Activated naive CD4-positive, alpha-beta T cell treated with anti-CD3 and anti-CD28 coated beads for 36 hours (primary cell): ENCODE data around the gene TLL2. TPM values are rescaled to one million over a fixed set of nuclear protein-coding genes. Genes with fewer than 3 reads are reported as not detected.
A peak's percentile ranks its signal among the peaks of the same experiment; 100 is the strongest.

Source experiments
- CTCF ChIA-PET: fragments of 350-600 bp; sonication (Branson Sonifier 250); formaldehyde crosslinking; loops from one replicate; lab custom pipeline; 2021; ENCODE audit warnings: antibody characterized with exemption; lab: Charles Lee
- DNase-seq: peaks from one replicate; pipeline ENCODE4 v3.0.0-alpha.2; 2020
- H3K27ac Mint-ChIP-seq: one replicate; pipeline ENCODE4 v1.8.0; 2021; ENCODE audit warnings: mild to moderate bottlenecking, mixed read lengths
- H3K27me3 Mint-ChIP-seq: one replicate; pipeline ENCODE4 v1.8.0; 2021; ENCODE audit warnings: low read depth, mixed read lengths
- H3K36me3 Mint-ChIP-seq: one replicate; pipeline ENCODE4 v1.8.0; 2021; ENCODE audit warnings: low read depth, mixed read lengths
- H3K4me1 Mint-ChIP-seq: one replicate; pipeline ENCODE4 v1.8.0; 2021; ENCODE audit warnings: low read depth, mixed read lengths
- H3K4me3 Mint-ChIP-seq: one replicate; pipeline ENCODE4 v1.8.0; 2021; ENCODE audit warnings: mild to moderate bottlenecking, moderate library complexity, mixed read lengths
- H3K9me3 Mint-ChIP-seq: one replicate; pipeline ENCODE4 v1.8.0; 2021; ENCODE audit warnings: mixed read lengths
- intact Hi-C: fragments of 100-400 bp; cut with micrococcal nuclease; formaldehyde crosslinking; loops from one replicate; pipeline ENCODE4 v1.15.1; 2023
- total RNA-seq, 2 experiments: library from RNA; stranded (reverse); gene quantifications; one replicate each; pipeline ENCODE4 v1.2.3, GENCODE V29; 2021

The TLL2 gene
- total RNA-seq, 2 experiments from 2014 or later = 0.07 TPM; not detected in 1

GRCh38 chr10:96502561-96503282, 11.0 kb downstream of the TLL2 start:
- CTCF ChIA-PET = interaction anchor here (1.1 to 1.9 kb wide), 2 partner anchors 8 to 11 kb away, joined by 3 to 9 read pairs; partner anchors contain the start of gene TLL2
- no peak overlapping the region for H3K4me3 Mint-ChIP-seq
- H3K36me3 Mint-ChIP-seq = no peaks in the 10 kb centered on the region
- H3K27me3 Mint-ChIP-seq = peaks cover 3% of the 10 kb centered on the region
- no peak overlapping the region for H3K27ac Mint-ChIP-seq
- H3K9me3 Mint-ChIP-seq = no peaks in the 10 kb centered on the region
- no peak for DNase-seq
- intact Hi-C loops = no loop called here
- no peaks in the 10 kb centered on the region for H3K4me1 Mint-ChIP-seq

GRCh38 chr10:96501985-96502384, 11.7 kb downstream of the TLL2 start:
- H3K27ac Mint-ChIP-seq = no peak overlapping the region
- CTCF ChIA-PET = interaction anchor here (1.1 to 1.9 kb wide), 2 partner anchors 9 to 12 kb away, joined by 3 to 9 read pairs; partner anchors contain the start of gene TLL2
- intact Hi-C loops = no loop called here
- no peak for DNase-seq
- H3K27me3 Mint-ChIP-seq = peaks cover 5% of the 10 kb centered on the region
- H3K36me3 Mint-ChIP-seq = no peaks in the 10 kb centered on the region
- no peak overlapping the region for H3K4me3 Mint-ChIP-seq
- no peaks in the 10 kb centered on the region for H3K9me3 Mint-ChIP-seq
- no peaks in the 10 kb centered on the region for H3K4me1 Mint-ChIP-seq

- DNase-seq = no peak
- H3K27me3 Mint-ChIP-seq = peaks cover 6% of the 10 kb centered on the region
- CTCF ChIA-PET = interaction anchor here (0.9 kb wide), 1 partner anchor 13 kb away, joined by 3 read pairs; the partner anchor contains the start of gene TLL2
- no peak overlapping the region for H3K4me3 Mint-ChIP-seq
- H3K9me3 Mint-ChIP-seq = no peaks in the 10 kb centered on the region
- H3K4me1 Mint-ChIP-seq = no peaks in the 10 kb centered on the region
- H3K36me3 Mint-ChIP-seq = no peaks in the 10 kb centered on the region
- no peak overlapping the region for H3K27ac Mint-ChIP-seq
- intact Hi-C loops = no loop called here
Observed at GRCh38 chr10:96500519-96500918, 13.2 kb downstream of the TLL2 start.

GRCh38 chr10:96500050-96500449, 13.7 kb downstream of the TLL2 start:
- no peak for DNase-seq
- intact Hi-C loops = no loop called here
- no peak overlapping the region for H3K4me3 Mint-ChIP-seq
- no peaks in the 10 kb centered on the region for H3K36me3 Mint-ChIP-seq
- H3K27ac Mint-ChIP-seq = no peak overlapping the region
- CTCF ChIA-PET = no interaction called here
- peaks cover 6% of the 10 kb centered on the region for H3K27me3 Mint-ChIP-seq
- H3K9me3 Mint-ChIP-seq = no peaks in the 10 kb centered on the region
- H3K4me1 Mint-ChIP-seq = no peaks in the 10 kb centered on the region

- Mint-ChIP-seq H3K36me3 (no peaks in the 10 kb centered on the region), H3K27ac (no peak overlapping the region), H3K9me3 (no peaks in the 10 kb centered on the region), H3K27me3 (peaks cover 6% of the 10 kb centered on the region), H3K4me3 (no peak overlapping the region), H3K4me1 (no peaks in the 10 kb centered on the region)
- no peak for DNase-seq
- intact Hi-C loops = no loop called here
- CTCF ChIA-PET = interaction anchor here (1.1 to 1.3 kb wide), 2 partner anchors 13 to 123 kb away, joined by 3 to 6 read pairs; no protein-coding TSS in a partner anchor
Observed at GRCh38 chr10:96497391-96497790, 16.3 kb downstream of the TLL2 start.

- DNase-seq = peak; percentile 14
- Mint-ChIP-seq H3K27me3 (peaks cover 3% of the 10 kb centered on the region), H3K9me3 (no peaks in the 10 kb centered on the region), H3K4me1 (no peaks in the 10 kb centered on the region), H3K4me3 (no peak overlapping the region), H3K27ac (no peak overlapping the region), H3K36me3 (no peaks in the 10 kb centered on the region)
- CTCF ChIA-PET = no interaction called here
- intact Hi-C loops = no loop called here
Observed at GRCh38 chr10:96496281-96496925, 17.3 kb downstream of the TLL2 start.

- no peaks in the 10 kb centered on the region for H3K4me1 Mint-ChIP-seq
- no peaks in the 10 kb centered on the region for H3K36me3 Mint-ChIP-seq
- H3K27me3 Mint-ChIP-seq = peaks cover 3% of the 10 kb centered on the region
- intact Hi-C loops = no loop called here
- CTCF ChIA-PET = no interaction called here
- DNase-seq = no peak
- H3K9me3 Mint-ChIP-seq = no peaks in the 10 kb centered on the region
- no peak overlapping the region for H3K27ac Mint-ChIP-seq
- no peak overlapping the region for H3K4me3 Mint-ChIP-seq
Observed at GRCh38 chr10:96495544-96495943, 18.2 kb downstream of the TLL2 start.

- Mint-ChIP-seq H3K4me1 (no peaks in the 10 kb centered on the region), H3K4me3 (no peak overlapping the region), H3K9me3 (no peaks in the 10 kb centered on the region), H3K36me3 (no peaks in the 10 kb centered on the region), H3K27me3 (peaks cover 3% of the 10 kb centered on the region), H3K27ac (no peak overlapping the region)
- CTCF ChIA-PET = no interaction called here
- no peak for DNase-seq
- intact Hi-C loops = no loop called here
Observed at GRCh38 chr10:96494694-96495093, 19.0 kb downstream of the TLL2 start.

GRCh38 chr10:96493871-96494525, 19.7 kb downstream of the TLL2 start:
- no peak overlapping the region for H3K4me3 Mint-ChIP-seq
- intact Hi-C loops = no loop called here
- H3K27me3 Mint-ChIP-seq = peaks cover 3% of the 10 kb centered on the region
- H3K36me3 Mint-ChIP-seq = no peaks in the 10 kb centered on the region
- H3K4me1 Mint-ChIP-seq = no peaks in the 10 kb centered on the region
- no peak overlapping the region for H3K27ac Mint-ChIP-seq
- no peak for DNase-seq
- no peaks in the 10 kb centered on the region for H3K9me3 Mint-ChIP-seq
- CTCF ChIA-PET = no interaction called here

GRCh38 chr10:96493254-96493653, 20.5 kb downstream of the TLL2 start:
- H3K36me3 Mint-ChIP-seq = no peaks in the 10 kb centered on the region
- DNase-seq = no peak
- CTCF ChIA-PET = no interaction called here
- intact Hi-C loops = no loop called here
- no peak overlapping the region for H3K27ac Mint-ChIP-seq
- peaks cover 5% of the 10 kb centered on the region for H3K27me3 Mint-ChIP-seq
- H3K4me3 Mint-ChIP-seq = no peak overlapping the region
- H3K4me1 Mint-ChIP-seq = no peaks in the 10 kb centered on the region
- H3K9me3 Mint-ChIP-seq = no peaks in the 10 kb centered on the region

GRCh38 chr10:96491303-96491702, 22.4 kb downstream of the TLL2 start:
- H3K27ac Mint-ChIP-seq = no peak overlapping the region
- no peaks in the 10 kb centered on the region for H3K4me1 Mint-ChIP-seq
- no peak overlapping the region for H3K4me3 Mint-ChIP-seq
- H3K27me3 Mint-ChIP-seq = peaks cover 3% of the 10 kb centered on the region
- H3K9me3 Mint-ChIP-seq = no peaks in the 10 kb centered on the region
- CTCF ChIA-PET = interaction anchor here (0.7 kb wide), 1 partner anchor 268 kb away, joined by 3 read pairs; no protein-coding TSS in a partner anchor
- H3K36me3 Mint-ChIP-seq = no peaks in the 10 kb centered on the region
- intact Hi-C loops = no loop called here
- no peak for DNase-seq

- H3K9me3 Mint-ChIP-seq = no peaks in the 10 kb centered on the region
- H3K36me3 Mint-ChIP-seq = no peaks in the 10 kb centered on the region
- peaks cover 5% of the 10 kb centered on the region for H3K27me3 Mint-ChIP-seq
- H3K27ac Mint-ChIP-seq = no peak overlapping the region
- no peak overlapping the region for H3K4me3 Mint-ChIP-seq
- intact Hi-C loops = no loop called here
- DNase-seq = no peak
- CTCF ChIA-PET = interaction anchor here (1.9 kb wide), 1 partner anchor 114 kb away, joined by 6 read pairs; no protein-coding TSS in a partner anchor
- no peaks in the 10 kb centered on the region for H3K4me1 Mint-ChIP-seq
Observed at GRCh38 chr10:96488161-96488935, 25.4 kb downstream of the TLL2 start.
